Central memory CD8-positive, alpha-beta T cell (primary cell): ENCODE results near the gene ADCY5.

ENCODE experiments used
- ATAC-seq: fragments of 150-1000 bp; cut with Tn5 transposase; replicated peaks from 2 replicates; pipeline ENCODE4 v1.10.0; 2022; ENCODE audit warnings: mild to moderate bottlenecking, moderate FRiP score, moderate number of reproducible peaks; ENCODE audit not compliant: poor library complexity, severe bottlenecking; ENCODE audit errors: extremely low read depth
- DNase-seq, 2 donors: peaks; one replicate each; pipeline ENCODE4 v3.0.0; 2021; ENCODE audit warnings: low spot score in 2 of 2
- H3K27ac Mint-ChIP-seq: one replicate; pipeline ENCODE4 v1.8.0; 2022; ENCODE audit warnings: low read depth, mild to moderate bottlenecking, moderate library complexity, mixed read lengths
- H3K27me3 Mint-ChIP-seq: one replicate; pipeline ENCODE4 v1.8.0; 2022; ENCODE audit warnings: mixed read lengths
- H3K36me3 Mint-ChIP-seq: one replicate; pipeline ENCODE4 v1.8.0; 2022; ENCODE audit warnings: mild to moderate bottlenecking, moderate library complexity, mixed read lengths; ENCODE audit not compliant: insufficient read depth
- H3K4me1 Mint-ChIP-seq: one replicate; pipeline ENCODE4 v1.8.0; 2022; ENCODE audit warnings: mixed read lengths
- H3K4me3 Mint-ChIP-seq: one replicate; pipeline ENCODE4 v1.8.0; 2022; ENCODE audit warnings: mild to moderate bottlenecking, moderate library complexity, mixed read lengths
- H3K9me3 Mint-ChIP-seq: one replicate; pipeline ENCODE4 v1.8.0; 2022; ENCODE audit warnings: mixed read lengths

The ADCY5 gene

GRCh38 chr3:123351501-123351900, 97.4 kb downstream of the ADCY5 start:
- H3K9me3 Mint-ChIP-seq, result no peaks in the 10 kb centered on the region
- no peak overlapping the region for H3K27ac Mint-ChIP-seq
- H3K36me3 Mint-ChIP-seq, result peaks cover 2% of the 10 kb centered on the region
- peaks cover 66% of the 10 kb centered on the region for H3K27me3 Mint-ChIP-seq
- no peak overlapping the region for H3K4me3 Mint-ChIP-seq
- ATAC-seq (no peak), DNase-seq (no peak)
- peaks cover 4% of the 10 kb centered on the region for H3K4me1 Mint-ChIP-seq

- peaks cover 71% of the 10 kb centered on the region for H3K27me3 Mint-ChIP-seq
- H3K27ac Mint-ChIP-seq, result no peak overlapping the region
- peaks cover 4% of the 10 kb centered on the region for H3K4me1 Mint-ChIP-seq
- ATAC-seq (no peak), DNase-seq (no peak)
- peaks cover 2% of the 10 kb centered on the region for H3K36me3 Mint-ChIP-seq
- H3K9me3 Mint-ChIP-seq, result no peaks in the 10 kb centered on the region
- H3K4me3 Mint-ChIP-seq, result no peak overlapping the region
Observed at GRCh38 chr3:123350971-123351370, 97.9 kb downstream of the ADCY5 start.

- DNase-seq, result no peak
Observed at GRCh38 chr3:123349566-123350435, 99.1 kb downstream of the ADCY5 start.

GRCh38 chr3:123349201-123349535, 99.7 kb downstream of the ADCY5 start:
- no peak overlapping the region for H3K4me3 Mint-ChIP-seq
- no peaks in the 10 kb centered on the region for H3K9me3 Mint-ChIP-seq
- DNase-seq (no peak), ATAC-seq (no peak)
- H3K36me3 Mint-ChIP-seq, result peaks cover 2% of the 10 kb centered on the region
- H3K4me1 Mint-ChIP-seq, result peaks cover 4% of the 10 kb centered on the region
- peaks cover 58% of the 10 kb centered on the region for H3K27me3 Mint-ChIP-seq
- no peak overlapping the region for H3K27ac Mint-ChIP-seq

More at GRCh38 chr3:123349566-123350435, 99.1 kb downstream of the ADCY5 start:
- Mint-ChIP-seq H3K4me1 (peaks cover 4% of the 10 kb centered on the region), H3K36me3 (peaks cover 2% of the 10 kb centered on the region), H3K27ac (no peak overlapping the region), H3K9me3 (no peaks in the 10 kb centered on the region), H3K27me3 (peaks cover 64% of the 10 kb centered on the region), H3K4me3 (no peak overlapping the region)
- ATAC-seq, result no peak

- DNase-seq (no peak), ATAC-seq (no peak)
- H3K27me3 Mint-ChIP-seq, result peaks cover 53% of the 10 kb centered on the region
- peaks cover 4% of the 10 kb centered on the region for H3K4me1 Mint-ChIP-seq
- H3K4me3 Mint-ChIP-seq, result no peak overlapping the region
- H3K27ac Mint-ChIP-seq, result no peak overlapping the region
- peaks cover 2% of the 10 kb centered on the region for H3K36me3 Mint-ChIP-seq
- no peaks in the 10 kb centered on the region for H3K9me3 Mint-ChIP-seq
Observed at GRCh38 chr3:123348471-123349200, 100.3 kb downstream of the ADCY5 start.

- peaks cover 50% of the 10 kb centered on the region for H3K27me3 Mint-ChIP-seq
- H3K4me3 Mint-ChIP-seq, result no peak overlapping the region
- no peak for DNase-seq
- peaks cover 4% of the 10 kb centered on the region for H3K4me1 Mint-ChIP-seq
- H3K36me3 Mint-ChIP-seq, result peaks cover 2% of the 10 kb centered on the region
- ATAC-seq, result no peak
- no peak overlapping the region for H3K27ac Mint-ChIP-seq
- H3K9me3 Mint-ChIP-seq, result no peaks in the 10 kb centered on the region
Observed at GRCh38 chr3:123347691-123348264, 101.1 kb downstream of the ADCY5 start.

- H3K4me3 Mint-ChIP-seq, result no peak overlapping the region
- DNase-seq (no peak), ATAC-seq (no peak)
- H3K4me1 Mint-ChIP-seq, result peaks cover 4% of the 10 kb centered on the region
- no peak overlapping the region for H3K27ac Mint-ChIP-seq
- peaks cover 50% of the 10 kb centered on the region for H3K27me3 Mint-ChIP-seq
- H3K9me3 Mint-ChIP-seq, result no peaks in the 10 kb centered on the region
- H3K36me3 Mint-ChIP-seq, result peaks cover 2% of the 10 kb centered on the region
Observed at GRCh38 chr3:123347205-123347604, 101.7 kb downstream of the ADCY5 start.

GRCh38 chr3:123346021-123346420, 102.9 kb downstream of the ADCY5 start:
- peaks cover 4% of the 10 kb centered on the region for H3K4me1 Mint-ChIP-seq
- H3K27ac Mint-ChIP-seq, result no peak overlapping the region
- H3K27me3 Mint-ChIP-seq, result peaks cover 48% of the 10 kb centered on the region
- peaks cover 2% of the 10 kb centered on the region for H3K36me3 Mint-ChIP-seq
- ATAC-seq (no peak), DNase-seq (no peak)
- no peak overlapping the region for H3K4me3 Mint-ChIP-seq
- no peaks in the 10 kb centered on the region for H3K9me3 Mint-ChIP-seq

GRCh38 chr3:123344907-123345594, 103.8 kb downstream of the ADCY5 start:
- ATAC-seq (no peak), DNase-seq (no peak)
- Mint-ChIP-seq H3K27me3 (peaks cover 38% of the 10 kb centered on the region), H3K27ac (no peak overlapping the region), H3K36me3 (peaks cover 2% of the 10 kb centered on the region), H3K4me3 (no peak overlapping the region), H3K4me1 (peaks cover 4% of the 10 kb centered on the region), H3K9me3 (no peaks in the 10 kb centered on the region)

- DNase-seq (no peak), ATAC-seq (no peak)
- peaks cover 4% of the 10 kb centered on the region for H3K4me1 Mint-ChIP-seq
- peaks cover 31% of the 10 kb centered on the region for H3K27me3 Mint-ChIP-seq
- H3K27ac Mint-ChIP-seq, result no peak overlapping the region
- H3K36me3 Mint-ChIP-seq, result peaks cover 2% of the 10 kb centered on the region
- H3K9me3 Mint-ChIP-seq, result no peaks in the 10 kb centered on the region
- H3K4me3 Mint-ChIP-seq, result no peak overlapping the region
Observed at GRCh38 chr3:123344175-123344906, 104.5 kb downstream of the ADCY5 start.

GRCh38 chr3:123343296-123344174, 105.4 kb downstream of the ADCY5 start:
- ATAC-seq (no peak), DNase-seq (no peak)
- Mint-ChIP-seq H3K36me3 (no peaks in the 10 kb centered on the region), H3K27ac (no peak overlapping the region), H3K4me1 (peaks cover 4% of the 10 kb centered on the region), H3K4me3 (no peak overlapping the region), H3K27me3 (peaks cover 23% of the 10 kb centered on the region), H3K9me3 (no peaks in the 10 kb centered on the region)
